Measurements from ENCODE around the gene MYO10.

DNA sequence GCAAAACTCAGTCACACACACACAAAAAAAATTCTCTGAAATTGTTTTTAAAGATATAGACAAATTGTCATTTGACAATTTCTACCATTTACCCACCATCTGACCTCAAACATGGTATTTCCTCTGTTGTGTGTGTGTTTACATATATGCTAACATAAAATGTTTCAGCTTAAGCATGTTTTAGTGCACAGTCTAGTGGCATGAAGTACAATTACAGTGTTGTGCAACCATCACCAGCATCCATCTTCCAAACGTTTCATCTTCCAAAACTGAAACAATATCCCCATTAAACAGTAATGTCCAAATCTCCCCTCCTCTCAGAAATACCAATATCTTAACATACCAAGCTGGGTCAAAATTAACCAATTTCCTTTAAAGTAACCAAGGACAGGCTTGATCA is 65.2 kb downstream of the MYO10 start:
- TF ChIP-seq, protein P1, sequence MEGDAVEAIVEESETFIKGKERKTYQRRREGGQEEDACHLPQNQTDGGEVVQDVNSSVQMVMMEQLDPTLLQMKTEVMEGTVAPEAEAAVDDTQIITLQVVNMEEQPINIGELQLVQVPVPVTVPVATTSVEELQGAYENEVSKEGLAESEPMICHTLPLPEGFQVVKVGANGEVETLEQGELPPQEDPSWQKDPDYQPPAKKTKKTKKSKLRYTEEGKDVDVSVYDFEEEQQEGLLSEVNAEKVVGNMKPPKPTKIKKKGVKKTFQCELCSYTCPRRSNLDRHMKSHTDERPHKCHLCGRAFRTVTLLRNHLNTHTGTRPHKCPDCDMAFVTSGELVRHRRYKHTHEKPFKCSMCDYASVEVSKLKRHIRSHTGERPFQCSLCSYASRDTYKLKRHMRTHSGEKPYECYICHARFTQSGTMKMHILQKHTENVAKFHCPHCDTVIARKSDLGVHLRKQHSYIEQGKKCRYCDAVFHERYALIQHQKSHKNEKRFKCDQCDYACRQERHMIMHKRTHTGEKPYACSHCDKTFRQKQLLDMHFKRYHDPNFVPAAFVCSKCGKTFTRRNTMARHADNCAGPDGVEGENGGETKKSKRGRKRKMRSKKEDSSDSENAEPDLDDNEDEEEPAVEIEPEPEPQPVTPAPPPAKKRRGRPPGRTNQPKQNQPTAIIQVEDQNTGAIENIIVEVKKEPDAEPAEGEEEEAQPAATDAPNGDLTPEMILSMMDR (IDR thresholded peaks at IDR 0.05; ENCODE audit: extremely low read depth in 1 of 2, insufficient read depth in 1 of 2, low read depth in 1 of 2, low read length in 2 of 2): no peak
- TF ChIP-seq EZH2 (IDR thresholded peaks at IDR 0.05; ENCODE audit: borderline replicate concordance, low read depth, low read length, severe bottlenecking): no peak
- no peak for TF ChIP-seq POLR2AphosphoS5 (IDR thresholded peaks at IDR 0.05; ENCODE audit: insufficient read depth, low read depth, low read length)
